EL (cell line): ENCODE data around the gene GRK4.
"Not testable (repeated sequence)": the region's sequence is repeated elsewhere in the genome, so short reads cannot be mapped to it uniquely, and the experiment has no call there.

ENCODE experiments used
- DNase-seq: peaks from one replicate; pipeline ENCODE4 v3.0.0-alpha.2; 2016

GRK4 gene

DNA sequence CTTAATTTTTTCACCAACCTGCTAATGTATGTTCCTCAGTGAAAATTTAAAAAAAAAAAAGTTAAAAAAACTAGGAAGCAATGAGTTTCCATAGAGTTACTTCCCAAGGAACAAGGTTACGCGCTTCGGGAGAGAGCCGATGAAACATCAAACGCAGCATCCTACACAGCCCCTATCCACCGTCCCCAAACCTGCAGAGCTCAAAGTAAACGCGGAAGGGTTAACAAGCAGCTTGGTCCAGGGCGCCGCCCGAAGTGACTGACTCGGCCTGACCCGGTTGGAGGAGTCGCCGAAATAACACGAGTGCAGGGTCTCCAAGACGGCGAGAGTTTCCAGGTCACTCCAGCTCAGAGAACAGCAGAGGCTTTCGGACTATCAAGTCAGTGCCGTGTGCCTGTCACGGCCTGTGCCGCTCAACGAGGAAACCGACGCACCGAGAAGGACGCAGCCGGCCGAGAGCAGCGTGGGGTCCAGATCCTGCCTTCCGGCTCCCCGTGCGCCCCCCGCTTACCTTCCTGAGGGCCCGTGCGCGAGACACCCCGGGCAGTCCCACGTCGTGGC is 677 bp upstream of the GRK4 start:
- peak; percentile 56 for DNase-seq

DNA sequence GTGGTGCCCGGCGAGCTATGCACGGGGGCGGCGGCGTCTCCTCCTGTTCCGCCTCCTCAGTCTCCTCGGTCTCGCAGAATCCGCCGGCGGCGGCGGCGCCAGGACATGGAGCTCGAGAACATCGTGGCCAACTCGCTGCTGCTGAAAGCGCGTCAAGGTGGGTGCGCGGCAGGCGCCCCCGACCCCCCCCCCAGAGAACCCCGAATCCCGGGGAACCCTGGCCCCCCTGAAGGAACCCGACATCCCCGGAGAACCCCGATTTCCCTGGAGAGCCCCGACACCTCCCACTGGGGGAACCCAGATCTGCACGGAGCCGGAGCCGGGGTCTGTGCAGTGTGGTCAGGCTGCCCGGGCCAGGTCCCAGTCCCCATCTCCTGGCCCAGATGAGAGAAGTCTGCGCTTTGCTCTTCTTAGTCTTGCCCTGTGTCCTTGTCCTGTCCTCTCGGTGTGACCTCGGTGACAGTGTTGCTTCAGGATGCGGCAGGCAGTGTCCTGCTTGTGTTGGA is 648 bp downstream of the GRK4 start:
- peak; percentile 62 for DNase-seq

DNA sequence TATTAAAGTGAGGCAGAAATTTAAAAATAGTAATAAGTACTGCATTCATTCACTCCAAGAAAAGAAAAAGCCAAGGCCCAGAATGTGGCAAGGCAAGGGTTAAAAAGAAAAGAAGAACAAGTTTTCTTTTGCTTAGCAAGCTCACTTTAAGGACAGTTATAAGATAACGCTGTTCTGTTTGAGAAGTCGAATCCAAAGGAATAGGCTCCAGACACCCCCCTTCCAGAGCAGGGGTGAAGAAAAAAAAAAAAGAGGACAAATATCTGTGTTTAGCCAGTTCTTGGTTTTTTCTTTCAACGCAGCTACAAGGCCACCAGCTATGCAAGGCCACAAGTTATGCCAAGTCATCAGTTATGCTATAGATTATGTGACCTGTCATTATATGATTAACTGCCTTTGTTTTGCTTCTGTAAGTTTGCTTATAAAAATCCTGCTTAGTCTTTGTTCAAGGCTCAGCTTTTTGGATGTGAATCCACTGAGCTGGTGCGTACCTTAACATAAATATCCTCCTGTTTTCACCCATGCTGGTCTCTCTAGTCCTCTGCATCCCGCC is 1.4 kb downstream of the GRK4 start:
- no peak for DNase-seq

DNA sequence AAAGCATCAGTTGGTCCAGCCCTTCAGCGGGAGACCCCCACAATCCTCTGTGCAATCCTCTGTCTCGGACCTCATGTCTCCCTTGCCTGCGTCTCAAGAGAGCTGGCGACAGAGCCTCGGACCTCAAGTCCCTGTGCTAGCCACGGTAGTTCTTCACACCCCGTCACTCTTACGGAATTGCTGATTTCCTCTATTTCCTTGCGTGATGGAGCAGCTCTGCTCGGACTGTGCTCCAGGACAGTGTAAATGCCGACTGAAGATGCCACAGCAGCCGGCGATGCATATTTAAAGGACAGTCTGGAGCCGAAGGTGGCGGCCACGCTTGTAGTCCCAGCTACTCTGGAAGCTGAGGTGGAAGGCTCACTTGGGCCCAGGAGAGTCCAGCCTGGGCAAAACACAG is 1.9 kb downstream of the GRK4 start:
- DNase-seq = no peak

DNA sequence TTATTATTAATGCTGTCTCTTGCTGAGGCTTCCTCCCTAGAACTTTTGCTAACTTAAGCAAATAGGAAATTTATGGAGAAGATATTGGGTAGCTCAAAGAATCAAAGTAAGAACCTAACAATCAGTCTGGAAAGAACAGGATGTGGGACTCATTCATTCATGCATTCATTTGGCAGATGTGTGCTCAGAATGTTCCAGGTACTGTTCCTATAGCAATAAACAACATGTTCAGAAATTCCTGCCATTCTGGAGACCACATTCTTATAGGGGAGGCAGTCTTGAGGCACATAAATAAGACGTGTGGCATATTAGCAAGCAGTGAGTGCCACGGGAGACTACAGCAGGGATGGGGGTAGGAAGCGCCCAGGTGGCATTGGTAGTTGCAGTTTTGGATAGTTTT is 5.0 kb downstream of the GRK4 start:
- no peak for DNase-seq

DNA sequence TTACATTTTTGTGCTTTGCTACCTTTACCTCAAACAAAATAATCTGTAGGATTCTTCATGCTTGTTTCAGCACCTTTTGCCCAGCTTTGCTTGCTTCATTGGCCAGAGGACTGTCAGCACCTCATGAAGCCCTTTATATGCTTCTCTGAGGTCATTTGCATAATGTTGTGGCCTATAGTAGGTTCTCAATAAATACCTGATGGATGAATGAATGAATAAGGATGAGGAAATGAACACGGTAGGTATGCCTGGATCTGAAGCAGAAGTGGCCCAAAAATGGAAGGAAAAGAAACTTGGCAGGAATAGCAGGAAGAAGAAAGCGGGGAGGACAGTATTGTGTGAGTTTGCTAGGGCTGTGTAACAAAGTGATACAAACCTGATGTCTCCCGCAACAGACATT is 7.9 kb downstream of the GRK4 start:
- no peak for DNase-seq

DNA sequence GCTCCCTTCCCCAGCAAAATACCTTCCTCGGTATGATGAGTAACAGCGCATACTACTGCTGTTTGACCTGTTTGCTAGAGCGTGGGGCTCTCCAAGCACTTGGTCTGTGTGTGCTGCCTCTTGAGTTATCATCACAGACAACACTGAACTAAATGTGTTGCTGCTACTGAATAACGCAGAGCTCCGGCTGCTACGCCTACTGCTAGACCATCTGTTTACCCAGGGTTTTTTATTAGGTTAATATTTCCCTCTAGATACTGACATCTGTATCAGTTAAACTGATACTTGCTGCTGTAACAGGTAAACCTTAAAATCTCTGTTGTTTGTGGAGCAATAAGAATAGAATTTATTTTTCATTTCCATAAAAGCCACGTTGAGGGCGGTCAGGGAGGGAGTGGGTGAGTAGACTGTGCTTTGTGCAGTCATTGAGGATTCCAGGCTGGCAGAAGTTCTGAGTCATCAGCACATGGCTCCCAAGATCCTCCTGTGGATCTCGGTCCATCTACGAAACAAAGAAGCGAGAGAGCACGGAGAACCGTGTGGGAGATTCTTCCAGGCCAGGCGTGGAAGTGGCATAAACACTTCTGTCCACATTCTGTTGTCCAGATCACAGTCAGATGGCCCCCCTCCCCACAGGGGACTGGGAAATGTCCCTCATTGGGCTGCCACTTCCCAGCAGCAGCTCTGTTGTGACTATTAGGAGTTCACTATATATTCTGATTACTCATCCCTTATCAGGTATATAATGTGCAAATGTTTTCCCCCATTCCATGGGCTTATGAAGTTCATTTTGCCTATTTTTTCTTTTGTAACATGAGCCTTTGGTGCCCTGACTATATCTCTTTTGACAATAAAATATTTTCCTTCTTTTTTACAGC is 14.1 kb downstream of the GRK4 start:
- peak; percentile 69 for DNase-seq

DNA sequence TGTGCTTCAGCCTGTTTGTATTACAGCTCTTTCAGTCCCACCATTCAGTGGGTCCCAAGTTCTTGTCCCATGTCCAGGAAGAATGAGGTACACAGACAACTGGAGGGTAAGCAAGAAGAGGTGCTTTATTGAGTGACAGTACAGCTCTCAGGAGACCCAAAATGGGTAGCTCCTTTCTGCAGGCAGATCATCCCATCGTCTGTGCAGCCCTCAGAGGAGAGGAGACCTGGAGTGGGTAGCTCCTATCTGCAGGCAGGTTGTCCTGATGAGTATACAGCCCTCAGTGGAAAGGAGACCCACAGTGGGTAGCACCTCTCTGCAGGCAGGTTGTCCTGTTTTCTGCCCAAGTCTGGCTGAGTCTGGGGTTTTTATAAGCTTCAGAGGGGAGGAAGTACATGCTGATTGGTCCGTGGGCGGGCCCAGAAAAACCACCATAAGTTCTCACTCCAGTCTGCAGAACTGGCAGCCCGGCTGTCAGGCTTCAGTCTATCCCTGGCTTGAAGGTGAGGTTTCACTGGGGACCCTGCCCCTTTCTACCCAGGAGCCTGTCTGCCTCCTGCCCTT is 18.0 kb downstream of the GRK4 start:
- DNase-seq = no peak

DNA sequence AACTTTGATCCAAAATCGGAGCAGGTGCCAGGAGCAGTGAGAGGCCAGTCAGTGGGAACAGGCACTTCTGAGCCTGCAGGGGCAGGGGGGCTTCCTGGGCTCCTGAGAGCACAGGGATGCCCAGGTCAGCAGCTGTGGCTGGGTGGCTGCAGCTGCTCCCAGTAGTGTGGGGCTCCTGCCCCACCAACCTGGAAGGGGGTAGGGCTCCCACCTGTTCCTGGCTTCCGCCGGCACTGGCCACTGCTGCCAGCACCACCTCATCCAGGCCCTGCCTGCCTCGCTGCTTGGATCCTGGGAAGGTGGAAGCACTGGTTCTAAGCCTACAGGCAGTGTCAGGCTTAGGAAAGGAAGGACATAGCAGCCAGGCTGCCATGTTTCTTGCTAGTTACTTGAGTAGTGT is 18.6 kb downstream of the GRK4 start:
- DNase-seq = no peak

DNA sequence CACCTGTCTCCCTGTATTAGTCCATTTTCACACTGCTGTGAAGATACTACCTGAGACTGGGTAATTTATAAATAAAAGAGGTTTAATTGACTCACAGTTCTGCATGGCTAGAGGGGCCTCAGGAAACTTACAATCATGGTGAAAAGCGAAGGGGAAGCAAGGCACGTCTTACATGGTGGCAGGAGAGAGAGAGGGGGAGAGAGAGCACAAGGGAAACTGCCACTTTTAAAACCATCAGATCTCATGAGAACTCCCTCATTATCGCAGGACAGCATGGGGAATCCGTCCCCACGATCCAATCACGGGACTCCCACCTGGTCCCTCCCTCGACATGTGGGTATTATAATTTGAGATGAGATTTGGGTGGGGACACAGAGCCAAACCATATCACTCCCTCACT is 20.3 kb downstream of the GRK4 start:
- DNase-seq = not testable (repeated sequence)

DNA sequence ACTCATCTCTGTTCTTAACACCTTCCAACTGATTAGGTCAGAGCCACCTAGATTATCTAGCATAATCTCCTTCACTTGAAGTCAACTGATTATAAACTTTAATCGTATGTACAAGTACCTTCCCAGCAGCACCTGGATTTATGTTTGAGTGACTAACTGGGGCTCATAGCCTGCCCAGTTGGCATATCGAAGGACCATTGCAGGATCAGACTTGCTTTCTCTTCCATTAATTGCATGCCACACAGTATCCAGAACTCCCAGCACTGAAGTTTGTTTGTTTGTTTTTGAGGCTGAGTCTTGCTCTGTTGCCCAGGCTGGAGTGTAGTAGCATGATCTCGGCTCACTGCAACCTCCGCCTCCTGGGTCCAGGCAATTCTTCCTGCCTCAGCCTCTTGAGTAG is 27.9 kb downstream of the GRK4 start:
- no peak for DNase-seq

DNA sequence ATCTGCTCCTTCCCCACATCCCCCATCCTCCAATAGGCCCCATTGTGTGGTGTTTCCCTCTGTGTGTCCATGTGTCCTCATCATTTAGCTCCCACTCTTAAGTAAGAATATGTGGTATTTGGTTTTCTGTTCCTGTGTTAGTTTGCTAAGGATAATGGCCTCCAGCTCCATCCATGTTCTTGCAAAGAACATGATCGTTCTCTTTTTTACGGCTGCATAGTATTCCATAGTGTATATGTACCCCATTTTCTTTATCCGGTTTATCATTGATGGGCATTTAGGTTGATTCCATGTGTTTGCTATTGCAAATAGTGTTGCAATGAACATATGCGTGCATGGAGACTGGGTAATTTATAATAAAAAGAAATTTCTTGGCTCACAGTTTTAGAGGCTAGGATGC is 31.5 kb downstream of the GRK4 start:
- no peak for DNase-seq

DNA sequence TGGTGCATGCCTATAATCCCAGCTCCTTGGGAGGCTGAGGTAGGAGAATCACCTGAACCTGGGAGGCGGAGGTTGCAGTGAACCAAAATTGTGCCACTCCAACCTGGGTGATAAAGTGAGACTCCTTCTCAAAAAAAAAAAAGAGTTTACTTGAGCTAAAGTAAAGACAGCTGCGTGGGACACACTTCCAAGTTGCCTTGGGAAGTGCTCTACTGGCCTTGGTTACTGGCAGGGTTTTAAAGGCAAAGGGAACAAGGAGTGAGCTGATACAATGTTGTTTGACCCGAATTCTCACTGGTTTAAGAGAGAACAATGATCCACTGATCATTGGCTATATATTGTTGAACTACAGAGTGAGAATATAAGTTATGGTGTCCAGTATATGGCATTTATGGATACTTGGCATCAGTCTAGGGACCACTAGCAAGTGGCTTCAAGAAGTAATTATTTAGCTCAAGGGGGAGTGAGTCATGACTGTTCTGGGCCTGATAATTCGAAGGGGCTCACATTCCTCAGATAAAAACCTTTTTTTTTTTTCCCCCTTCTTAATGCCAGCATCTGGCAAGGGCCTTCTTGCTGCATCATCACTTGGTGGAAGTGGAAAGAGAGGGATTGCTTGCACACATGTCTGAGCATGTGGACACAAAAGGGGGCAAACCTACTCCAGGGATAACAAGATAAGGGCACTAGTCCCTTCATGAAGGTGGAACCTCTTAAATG is 32.3 kb downstream of the GRK4 start:
- DNase-seq = peak; percentile 21

DNA sequence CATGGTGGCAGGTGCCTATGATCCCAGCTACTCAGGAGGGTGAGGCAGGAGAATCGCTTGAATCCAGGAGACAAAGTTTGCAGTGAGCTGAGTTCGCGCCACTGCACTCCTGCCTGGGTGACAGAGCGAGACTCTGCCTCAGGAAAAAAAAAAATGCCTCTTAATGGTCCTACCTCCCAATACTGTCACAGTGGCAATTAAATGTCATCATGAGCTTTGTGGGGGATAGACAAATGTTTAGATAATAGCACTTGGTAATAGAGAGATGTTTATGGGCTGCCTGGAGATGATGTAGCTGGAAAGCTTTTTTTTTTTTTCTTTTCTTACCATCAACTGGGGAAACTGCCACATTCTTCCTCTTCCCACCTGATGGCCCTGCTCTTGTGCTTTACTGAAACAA is 33.0 kb downstream of the GRK4 start:
- DNase-seq = no peak

DNA sequence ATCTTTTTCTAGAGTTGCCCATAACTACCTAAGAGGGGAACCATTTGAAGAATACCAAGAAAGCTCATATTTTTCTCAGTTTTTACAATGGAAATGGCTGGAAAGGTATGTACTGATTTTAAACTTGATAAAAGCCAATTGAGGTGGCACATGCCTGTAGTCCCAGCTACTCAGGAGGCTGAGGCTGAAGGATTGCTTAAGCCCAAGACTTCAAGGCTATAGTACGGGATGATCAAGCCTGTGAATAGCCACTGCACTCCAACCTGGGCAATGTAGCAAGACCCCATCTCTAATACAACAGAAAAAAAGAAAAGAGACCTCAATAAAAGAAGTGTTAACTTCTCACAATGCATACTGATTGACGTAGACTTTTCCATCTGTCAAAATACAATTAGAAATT is 44.4 kb downstream of the GRK4 start:
- DNase-seq = no peak

DNA sequence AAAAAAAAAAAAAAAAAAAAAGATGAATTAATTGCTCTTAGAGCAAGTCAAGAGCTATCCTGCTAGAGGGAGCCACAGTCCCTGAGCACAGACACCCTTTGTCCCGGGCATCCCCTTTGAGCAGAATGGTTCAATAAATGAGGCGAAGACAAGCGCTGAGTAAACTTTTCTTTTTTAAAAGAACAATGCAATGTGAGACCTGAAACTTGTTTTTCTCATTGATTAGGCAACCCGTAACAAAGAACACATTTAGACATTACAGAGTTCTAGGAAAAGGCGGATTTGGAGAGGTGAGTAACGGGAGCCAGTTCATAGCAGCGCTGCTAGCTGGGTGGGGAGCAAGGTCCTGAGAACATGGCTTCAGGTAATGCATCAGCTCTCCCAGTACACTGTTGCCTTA is 46.1 kb downstream of the GRK4 start:
- DNase-seq = peak; percentile 11

DNA sequence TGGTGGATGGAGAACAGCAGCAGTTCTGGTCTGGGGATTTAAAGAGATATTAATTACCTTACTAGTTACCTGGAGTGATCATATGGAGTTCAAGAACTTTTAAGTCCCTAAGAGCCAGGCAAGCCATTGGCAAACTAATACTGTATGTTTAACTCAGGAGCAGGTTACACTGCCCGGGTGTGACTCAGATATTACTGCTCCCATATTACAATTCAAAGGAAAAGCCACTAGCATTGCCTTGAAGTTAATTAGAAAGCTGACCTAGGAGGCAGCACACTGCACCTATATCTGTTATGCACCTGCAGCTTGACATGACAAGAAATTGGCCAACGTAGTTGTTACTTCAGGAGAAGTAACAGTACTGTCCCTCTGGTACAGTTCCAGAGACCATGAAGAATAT is 47.2 kb downstream of the GRK4 start:
- peak; percentile 7 for DNase-seq

DNA sequence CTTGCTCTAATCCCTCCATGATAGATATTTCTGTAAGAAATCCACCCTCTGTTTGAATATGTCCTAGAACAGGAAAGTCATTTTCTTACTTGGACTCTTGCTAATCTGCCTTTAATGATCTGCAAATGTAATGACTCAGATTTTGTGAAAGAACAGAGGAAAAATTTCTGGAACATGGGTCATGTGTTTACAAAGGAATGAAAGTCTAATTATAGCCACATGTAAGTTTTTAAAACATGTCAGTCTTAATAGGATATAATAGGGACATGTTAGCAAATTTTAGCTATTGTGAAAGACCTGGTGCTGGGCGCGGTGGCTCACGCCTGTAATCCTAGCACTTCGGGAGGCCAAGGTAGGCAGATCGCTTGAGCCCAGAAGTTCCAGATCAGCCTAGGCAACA is 47.6 kb downstream of the GRK4 start:
- peak; percentile 68 for DNase-seq

DNA sequence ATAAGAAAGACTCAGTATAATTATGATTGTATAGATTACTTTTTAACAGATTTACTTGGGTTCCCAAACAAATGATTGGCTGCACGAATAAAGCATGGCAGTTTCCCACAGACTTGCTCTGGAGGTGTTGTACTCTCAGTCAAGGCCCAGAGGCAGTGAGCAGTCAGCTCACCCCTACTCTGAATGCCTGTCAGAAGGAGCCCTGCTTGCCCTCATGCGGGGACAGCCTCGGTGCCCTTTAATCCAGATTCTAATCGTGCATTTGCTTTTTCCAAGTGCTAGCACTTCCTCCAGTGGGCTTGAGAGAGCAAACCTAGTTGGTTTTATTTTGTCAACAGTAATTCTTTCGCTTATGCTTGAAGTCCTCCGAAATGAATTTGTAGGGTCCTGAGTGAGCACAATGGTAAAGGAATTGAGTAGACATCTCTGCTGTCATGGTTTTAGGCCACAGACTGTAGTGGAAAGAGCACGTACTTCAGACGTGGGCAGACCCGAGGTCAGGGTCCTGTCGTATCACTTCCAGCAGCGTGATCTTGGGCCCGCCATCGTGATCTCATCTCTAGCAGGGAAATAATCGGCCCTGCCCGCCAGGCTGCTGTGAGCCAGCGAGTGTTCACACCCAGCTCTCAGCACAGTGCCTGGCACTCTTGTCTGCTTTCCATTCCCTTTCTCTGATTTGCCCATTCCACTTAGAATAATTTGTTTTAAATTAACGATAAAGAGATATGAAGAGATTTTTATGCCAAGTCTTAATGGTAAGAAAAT is 48.3 kb downstream of the GRK4 start:
- no peak for DNase-seq

DNA sequence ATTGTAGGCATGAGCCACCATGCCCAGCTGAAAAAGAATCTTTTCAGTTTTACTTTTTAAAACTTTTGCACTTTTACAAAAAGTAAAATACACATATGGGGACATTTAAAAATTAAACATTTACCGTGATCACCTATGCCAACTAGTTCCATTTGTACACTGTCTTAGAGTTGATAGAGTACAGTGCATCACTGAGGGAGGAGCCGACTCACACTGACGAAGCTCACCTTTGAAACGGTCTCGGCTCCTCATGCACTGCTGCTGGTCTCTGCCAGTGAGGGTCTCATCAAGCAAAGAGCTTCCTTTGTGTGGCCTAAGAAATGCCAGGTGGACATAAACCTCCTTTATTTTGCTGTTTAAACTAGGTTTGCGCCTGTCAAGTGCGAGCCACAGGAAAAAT is 50.0 kb downstream of the GRK4 start:
- DNase-seq = no peak

DNA sequence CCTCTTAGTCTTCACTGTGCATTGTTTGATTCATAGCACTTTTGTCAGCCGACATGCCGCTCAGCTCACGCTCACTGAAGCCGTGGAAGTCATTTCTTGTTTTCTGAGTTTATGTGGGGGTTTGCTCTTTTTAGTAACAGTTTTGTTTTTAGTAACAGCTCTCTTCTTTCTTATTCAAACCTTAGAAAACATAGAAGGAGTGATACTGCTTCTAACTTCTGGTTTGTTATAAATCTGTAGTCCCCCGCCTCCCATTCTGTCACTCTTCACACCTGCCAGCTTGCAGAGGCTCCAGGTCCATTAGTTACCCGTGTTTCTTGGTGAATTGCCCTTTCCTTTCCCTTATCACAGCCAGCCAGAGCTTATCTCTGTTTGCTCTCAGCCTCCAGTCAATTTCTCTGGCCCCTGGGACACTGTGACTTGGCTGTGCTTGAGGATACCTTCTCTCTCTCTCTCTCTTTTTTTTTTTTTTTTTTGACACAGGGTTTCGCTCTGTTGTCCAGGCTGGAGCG is 50.5 kb downstream of the GRK4 start:
- DNase-seq = no peak

DNA sequence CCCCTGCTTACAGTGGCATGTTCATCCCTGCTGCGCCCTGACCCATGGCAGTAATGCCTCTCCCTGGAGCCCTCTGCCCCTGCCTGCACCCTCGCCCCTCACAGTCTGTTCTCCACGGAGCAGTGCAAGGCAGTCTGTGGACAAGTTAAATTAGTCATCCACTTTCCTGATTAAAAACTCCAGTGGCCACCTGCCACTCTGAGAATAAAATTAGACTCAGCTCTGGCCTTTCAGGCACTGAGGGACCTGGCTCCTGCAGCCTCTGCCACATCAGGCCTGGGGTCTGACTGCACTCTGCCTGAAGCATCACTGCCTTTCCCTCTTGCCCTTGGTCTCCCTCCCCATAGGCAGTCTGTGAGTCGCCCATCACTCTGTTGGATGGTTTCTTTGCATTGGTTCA is 53.6 kb downstream of the GRK4 start:
- no peak for DNase-seq
